ENCODE data around the gene LEFTY2. TPM values are rescaled to one million over a fixed set of nuclear protein-coding genes. Genes with fewer than 3 reads are reported as not detected.

LEFTY2 gene
- total and polyA plus RNA-seq, 2 donors, result 0.34 to 3.9 TPM

- 76% methylated on average over 7 of the region's 7 CpGs for WGBS
- DNase-seq (ENCODE audit: extremely low spot score), result no peak
- no peaks in the 10 kb centered on the region for H3K36me3 ChIP-seq (ENCODE audit: insufficient read depth)
- no peak overlapping the region for H3K4me3 ChIP-seq (ENCODE audit: low read depth, low read length)
- H3K27ac ChIP-seq (ENCODE audit: low read depth), result no peak overlapping the region
- no peaks in the 10 kb centered on the region for H3K4me1 ChIP-seq (ENCODE audit: insufficient read depth)
Measured at GRCh38 chr1:225915538-225915991, 25.5 kb downstream of the LEFTY2 start.

GRCh38 chr1:225914947-225915346, 26.1 kb downstream of the LEFTY2 start:
- no peak for DNase-seq (ENCODE audit: extremely low spot score)
- Histone ChIP-seq H3K36me3 (ENCODE audit: insufficient read depth) (no peaks in the 10 kb centered on the region), H3K4me1 (ENCODE audit: insufficient read depth) (no peaks in the 10 kb centered on the region), H3K27ac (ENCODE audit: low read depth) (no peak overlapping the region), H3K4me3 (ENCODE audit: low read depth, low read length) (no peak overlapping the region)
- 82% methylated on average over 6 of the region's 6 CpGs for WGBS

- Histone ChIP-seq H3K4me1 (ENCODE audit: insufficient read depth) (no peaks in the 10 kb centered on the region), H3K27ac (ENCODE audit: low read depth) (no peak overlapping the region), H3K36me3 (ENCODE audit: insufficient read depth) (no peaks in the 10 kb centered on the region), H3K4me3 (ENCODE audit: low read depth, low read length) (no peak overlapping the region)
- 90% methylated on average over 6 of the region's 6 CpGs for WGBS
- no peak for DNase-seq (ENCODE audit: extremely low spot score)
Measured at GRCh38 chr1:225914391-225914790, 26.6 kb downstream of the LEFTY2 start.

GRCh38 chr1:225911191-225912130, 29.6 kb downstream of the LEFTY2 start:
- DNase-seq (ENCODE audit: extremely low spot score), result no peak
- Histone ChIP-seq H3K36me3 (ENCODE audit: insufficient read depth) (no peaks in the 10 kb centered on the region), H3K27ac (ENCODE audit: low read depth) (no peak overlapping the region), H3K4me1 (ENCODE audit: insufficient read depth) (no peaks in the 10 kb centered on the region), H3K4me3 (ENCODE audit: low read depth, low read length) (no peak overlapping the region)
- 38% methylated on average over 53 of the region's 53 CpGs for WGBS

- no peaks in the 10 kb centered on the region for H3K4me1 ChIP-seq (ENCODE audit: insufficient read depth)
- H3K4me3 ChIP-seq (ENCODE audit: low read depth, low read length), result no peak overlapping the region
- no peak overlapping the region for H3K27ac ChIP-seq (ENCODE audit: low read depth)
- no peak for DNase-seq (ENCODE audit: extremely low spot score)
- 100% methylated on average over 1 of the region's 1 CpG for WGBS
- no peaks in the 10 kb centered on the region for H3K36me3 ChIP-seq (ENCODE audit: insufficient read depth)
Measured at GRCh38 chr1:225909477-225909876, 31.5 kb downstream of the LEFTY2 start.

- H3K4me1 ChIP-seq (ENCODE audit: insufficient read depth), result no peaks in the 10 kb centered on the region
- no peak for DNase-seq (ENCODE audit: extremely low spot score)
- H3K4me3 ChIP-seq (ENCODE audit: low read depth, low read length), result no peak overlapping the region
- no peaks in the 10 kb centered on the region for H3K36me3 ChIP-seq (ENCODE audit: insufficient read depth)
- no peak overlapping the region for H3K27ac ChIP-seq (ENCODE audit: low read depth)
- 62% methylated on average over 2 of the region's 2 CpGs for WGBS
Measured at GRCh38 chr1:225908773-225909172, 32.2 kb downstream of the LEFTY2 start.

- Histone ChIP-seq H3K27ac (ENCODE audit: low read depth) (no peak overlapping the region), H3K36me3 (ENCODE audit: insufficient read depth) (no peaks in the 10 kb centered on the region), H3K4me3 (ENCODE audit: low read depth, low read length) (no peak overlapping the region), H3K4me1 (ENCODE audit: insufficient read depth) (no peaks in the 10 kb centered on the region)
- no peak for DNase-seq (ENCODE audit: extremely low spot score)
- WGBS, result 82% methylated on average over 5 of the region's 5 CpGs
Measured at GRCh38 chr1:225908013-225908640, 32.9 kb downstream of the LEFTY2 start.

GRCh38 chr1:225907341-225907740, 33.7 kb downstream of the LEFTY2 start:
- Histone ChIP-seq H3K36me3 (ENCODE audit: insufficient read depth) (no peaks in the 10 kb centered on the region), H3K27ac (ENCODE audit: low read depth) (no peak overlapping the region), H3K4me1 (ENCODE audit: insufficient read depth) (no peaks in the 10 kb centered on the region), H3K4me3 (ENCODE audit: low read depth, low read length) (no peak overlapping the region)
- 94% methylated on average over 7 of the region's 7 CpGs for WGBS
- DNase-seq (ENCODE audit: extremely low spot score), result no peak

GRCh38 chr1:225906467-225906866, 34.6 kb downstream of the LEFTY2 start:
- H3K4me3 ChIP-seq (ENCODE audit: low read depth, low read length), result no peak overlapping the region
- H3K36me3 ChIP-seq (ENCODE audit: insufficient read depth), result no peaks in the 10 kb centered on the region
- WGBS, result 93% methylated on average over 6 of the region's 6 CpGs
- no peak overlapping the region for H3K27ac ChIP-seq (ENCODE audit: low read depth)
- no peaks in the 10 kb centered on the region for H3K4me1 ChIP-seq (ENCODE audit: insufficient read depth)
- no peak for DNase-seq (ENCODE audit: extremely low spot score)

- no peak overlapping the region for H3K27ac ChIP-seq (ENCODE audit: low read depth)
- no peak for DNase-seq (ENCODE audit: extremely low spot score)
- no peaks in the 10 kb centered on the region for H3K36me3 ChIP-seq (ENCODE audit: insufficient read depth)
- no peaks in the 10 kb centered on the region for H3K4me1 ChIP-seq (ENCODE audit: insufficient read depth)
- WGBS, result 84% methylated on average over 4 of the region's 4 CpGs
- H3K4me3 ChIP-seq (ENCODE audit: low read depth, low read length), result no peak overlapping the region
Measured at GRCh38 chr1:225903623-225904022, 37.4 kb downstream of the LEFTY2 start.

GRCh38 chr1:225899044-225899925, 41.7 kb downstream of the LEFTY2 start:
- H3K4me3 ChIP-seq (ENCODE audit: low read depth, low read length), result no peak overlapping the region
- no peaks in the 10 kb centered on the region for H3K36me3 ChIP-seq (ENCODE audit: insufficient read depth)
- WGBS, result 56% methylated on average over 4 of the region's 4 CpGs
- H3K4me1 ChIP-seq (ENCODE audit: insufficient read depth), result no peaks in the 10 kb centered on the region
- DNase-seq (ENCODE audit: extremely low spot score), result no peak
- no peak overlapping the region for H3K27ac ChIP-seq (ENCODE audit: low read depth)

- no peaks in the 10 kb centered on the region for H3K36me3 ChIP-seq (ENCODE audit: insufficient read depth)
- no peak overlapping the region for H3K27ac ChIP-seq (ENCODE audit: low read depth)
- no peak overlapping the region for H3K4me3 ChIP-seq (ENCODE audit: low read depth, low read length)
- no peaks in the 10 kb centered on the region for H3K4me1 ChIP-seq (ENCODE audit: insufficient read depth)
- DNase-seq (ENCODE audit: extremely low spot score), result no peak
- 92% methylated on average over 19 of the region's 19 CpGs for WGBS
Measured at GRCh38 chr1:225897595-225898514, 43.2 kb downstream of the LEFTY2 start.
